K562 (cell line): ENCODE results near the gene TRAF3IP3. TPM values are rescaled to one million over a fixed set of nuclear protein-coding genes. Genes with fewer than 3 reads are reported as not detected.

Experiments
- ATAC-seq: fragments of 200-7000 bp; cut with Tn5 transposase; 3 replicates; pipeline ENCODE4 v1.9.1; 2020; ENCODE audit warnings: moderate library complexity
- BruUV-seq: library from RNA; stranded (reverse); fragments of 400-500 nt; replicated peaks from 2 replicates; lab custom pipeline; 2021; lab: Mats Ljungman, UMichigan
- CTCF ChIA-PET: fragments of 300-600 bp; formaldehyde crosslinking; extraction: SDS; loops from one replicate; lab custom pipeline; 2021; ENCODE audit warnings: low intra/inter-chr PET ratio; lab: Yijun Ruan, JAX
- POLR2A ChIA-PET: fragments of 300-600, 350-650 bp; sonication (Branson Sonifier 250); formaldehyde crosslinking; extraction: SDS; loops from one replicate; lab custom pipeline; 2021; ENCODE audit warnings: antibody characterized with exemption, inconsistent platforms; lab: Yijun Ruan, JAX
- DNase-seq, 4 experiments: peaks; one replicate each; pipeline versions ENCODE4 v3.0.0 to v3.0.0-alpha.2; 2011 to 2018; ENCODE audit warnings: low spot score in 3 of 4, mixed read lengths in 3 of 4; ENCODE audit errors: extremely low read depth in 1 of 4
- FAIRE-seq: peaks from 2 replicates; lab custom pipeline; 2011; peaks lifted over from hg19 to GRCh38; lab: Jason Lieb, UNC
- H2AFZ ChIP-seq: 2 replicates; pipeline ENCODE4 v1.6.0; 2011; ENCODE audit warnings: low read depth, low read length, control low read depth, inconsistent platforms
- H3K27ac ChIP-seq: fragments of 200-600 bp; 3 replicates; pipeline ENCODE4 v1.8.0; 2011; ENCODE audit warnings: low read depth, mild to moderate bottlenecking, control low read depth, inconsistent platforms, low read length, moderate library complexity, mixed read lengths; ENCODE audit errors: extremely low read depth
- H3K27me3 ChIP-seq, 2 experiments: fragments of 300-600 bp in 1 of 2; 2 replicates in 1 of 2; 3 replicates in 1 of 2; pipeline versions ENCODE4 v1.6.0 to v1.8.0; 2011; ENCODE audit warnings: inconsistent platforms in 2 of 2, low read length in 2 of 2, mild to moderate bottlenecking in 1 of 2, mixed read lengths in 1 of 2, moderate library complexity in 1 of 2; ENCODE audit not compliant: control insufficient read depth in 2 of 2, insufficient read depth in 2 of 2
- H3K36me3 ChIP-seq: fragments of 300-600 bp; 3 replicates; pipeline ENCODE4 v1.8.0; 2011; ENCODE audit warnings: mild to moderate bottlenecking, low read length, inconsistent platforms; ENCODE audit not compliant: control insufficient read depth, insufficient read depth
- H3K4me1 ChIP-seq, 2 experiments: fragments of 200-600 bp in 1 of 2; replicated peaks in 1 of 2; 2 replicates in 1 of 2; 3 replicates in 1 of 2; pipeline versions ENCODE4 v1.5.1 to v1.8.0; 2011; ENCODE audit warnings: inconsistent platforms in 2 of 2, low read length in 2 of 2, mild to moderate bottlenecking in 1 of 2, mixed read lengths in 1 of 2, moderate library complexity in 1 of 2; ENCODE audit not compliant: control insufficient read depth in 2 of 2, insufficient read depth in 2 of 2
- H3K4me2 ChIP-seq: 2 replicates; pipeline ENCODE4 v1.6.1; 2011; ENCODE audit warnings: low read length, control low read depth, inconsistent platforms, mixed read lengths; ENCODE audit not compliant: insufficient read depth
- H3K4me3 ChIP-seq: fragments of 200-600 bp; sonication (generic), shearing (Covaris generic); 2 replicates; pipeline ENCODE4 v1.5.1; 2016; ENCODE audit warnings: control low read depth, inconsistent platforms
- H3K79me2 ChIP-seq: fragments of 200-600 bp; 3 replicates; pipeline ENCODE4 v1.8.0; 2011; ENCODE audit warnings: low read length, inconsistent platforms; ENCODE audit not compliant: control insufficient read depth, insufficient read depth
- H3K9ac ChIP-seq, 2 experiments: 2 replicates each; pipeline versions ENCODE4 v1.6.0 to v1.6.1; 2011; ENCODE audit warnings: low read depth in 2 of 2, low read length in 2 of 2, control low read depth in 1 of 2, inconsistent platforms in 1 of 2, mild to moderate bottlenecking in 1 of 2, mixed read lengths in 1 of 2; ENCODE audit not compliant: insufficient read depth in 1 of 2
- H3K9me1 ChIP-seq: one replicate; pipeline ENCODE4 v1.6.0; 2011; ENCODE audit warnings: inconsistent platforms, mild to moderate bottlenecking, low read length, moderate library complexity; ENCODE audit not compliant: control insufficient read depth, insufficient read depth
- H3K9me3 ChIP-seq: replicated peaks from 2 replicates; pipeline ENCODE4 v1.5.1; 2011; ENCODE audit warnings: low read depth, low read length, inconsistent platforms; ENCODE audit not compliant: control insufficient read depth, insufficient read depth
- H4K20me1 ChIP-seq: replicated peaks from 2 replicates; pipeline ENCODE4 v1.6.1; 2011; ENCODE audit warnings: low read length, inconsistent platforms, mixed read lengths; ENCODE audit not compliant: control insufficient read depth, insufficient read depth
- BCOR ChIP-seq: fragments of 450-650 bp; IDR thresholded peaks from 2 replicates; pipeline ENCODE4 v1.6.1; 2016
- BRD4 ChIP-seq: fragments of 200-600 bp; sonication (generic); IDR thresholded peaks from 2 replicates; pipeline ENCODE4 v1.6.1; 2017; ENCODE audit warnings: inconsistent platforms
- CBX2 ChIP-seq: fragments of 200-600 bp; sonication (generic); IDR thresholded peaks from one replicate; pipeline ENCODE4 v1.6.1; 2012; ENCODE audit warnings: mild to moderate bottlenecking, low read length, inconsistent platforms; ENCODE audit not compliant: insufficient read depth, poor library complexity, severe bottlenecking
- CREM ChIP-seq: IDR thresholded peaks from 2 replicates; pipeline ENCODE4 v1.6.1; 2014; ENCODE audit warnings: antibody characterized with exemption, low read depth
- FOXK2 ChIP-seq, 2 experiments: fragments of 450-650 bp; IDR thresholded peaks in 1 of 2; conservative IDR thresholded peaks in 1 of 2; 2 replicates each; pipeline ENCODE4 v1.6.1; 2016; ENCODE audit warnings: low read depth in 2 of 2, mild to moderate bottlenecking in 1 of 2
- HCFC1 ChIP-seq: IDR thresholded peaks from 2 replicates; pipeline ENCODE4 v1.6.1; 2012; ENCODE audit warnings: low read depth, low read length, improper control_type of control experiment
- HDAC2 ChIP-seq: fragments of 450-650 bp; IDR thresholded peaks from 2 replicates; pipeline ENCODE4 v1.6.1; 2016; ENCODE audit warnings: mild to moderate bottlenecking
- KDM4B ChIP-seq, 2 experiments: fragments of 450-650 bp in 1 of 2; sonication (generic) in 1 of 2; IDR thresholded peaks; 2 replicates each; pipeline ENCODE4 v1.6.1; 2016 to 2017; ENCODE audit warnings: borderline replicate concordance in 2 of 2, antibody characterized with exemption in 1 of 2, low read depth in 1 of 2, mild to moderate bottlenecking in 1 of 2
- NFE2 ChIP-seq: IDR thresholded peaks from 2 replicates; pipeline ENCODE4 v1.6.1; 2014; ENCODE audit warnings: antibody characterized with exemption, low read depth
- SMAD1 ChIP-seq: fragments of 150-350 bp; IDR thresholded peaks from 2 replicates; pipeline ENCODE4 v1.6.1; 2014; ENCODE audit warnings: low read length, low read depth; ENCODE audit not compliant: partially characterized antibody
- SMC3 ChIP-seq: conservative IDR thresholded peaks from 2 replicates; pipeline ENCODE4 v1.6.1; 2011; ENCODE audit warnings: low read depth, low read length, improper control_type of control experiment; ENCODE audit not compliant: insufficient read depth
- SNIP1 ChIP-seq: fragments of 450-650 bp; IDR thresholded peaks from 2 replicates; pipeline ENCODE4 v1.7.1; 2017; ENCODE audit warnings: low read depth, mild to moderate bottlenecking
- TARDBP ChIP-seq: fragments of 450-650 bp; IDR thresholded peaks from 2 replicates; pipeline ENCODE4 v1.6.1; 2016
- TCFL5 ChIP-seq: fragments of 250-450 bp; sonication (Bioruptor Pico); conservative IDR thresholded peaks from 2 replicates; pipeline ENCODE4 v1.6.1; 2021; ENCODE audit warnings: mild to moderate bottlenecking, moderate library complexity, matching md5 sums
- TEAD4 ChIP-seq, 2 experiments: sonication (generic) in 1 of 2; formaldehyde crosslinking in 1 of 2; IDR thresholded peaks; 2 replicates each; pipeline versions ENCODE4 v1.6.1 to v1.8.0; 2012 to 2022; ENCODE audit warnings: borderline replicate concordance in 1 of 2, inconsistent platforms in 1 of 2, low read length in 1 of 2, mild to moderate bottlenecking in 1 of 2, missing genetic modification reagents in 1 of 2
- ZNF253 ChIP-seq: fragments of 250-450 bp; sonication (Bioruptor Pico); conservative IDR thresholded peaks from 2 replicates; pipeline ENCODE4 v1.6.1; 2021; ENCODE audit warnings: mild to moderate bottlenecking
- ZNF384 ChIP-seq: IDR thresholded peaks from 2 replicates; pipeline ENCODE4 v1.6.1; 2012; ENCODE audit warnings: low read depth, low read length, improper control_type of control experiment
- WGBS: fragments of 100-300 bp; shearing (Covaris generic); methylation state at CpG from one replicate; pipeline ENCODE4 v1.1.6; 2016; ENCODE audit warnings: low coverage, mixed read lengths; ENCODE audit not compliant: insufficient coverage; ENCODE audit errors: missing lambda C conversion rate; 5-methylcytosine and 5-hydroxymethylcytosine counted together
- in situ Hi-C: fragments of 300-500 bp; cut with MboI; formaldehyde crosslinking; loops from 4 replicates; pipeline ENCODE4 v1.15.0; 2018; ENCODE audit warnings: inconsistent platforms, mixed read lengths
- intact Hi-C: fragments of 100-400 bp; cut with micrococcal nuclease; formaldehyde crosslinking; loops from 2 replicates; pipeline ENCODE4 v1.14.2; 2022
- polyA plus RNA-seq, 8 experiments: library from polyadenylated mRNA; depleted of rRNA in 4 of 8; stranded (reverse) in 5 of 8; unstranded in 3 of 8; fragments of >200 nt; fragmentation: Nextera tagmentation in 2 of 8; fragmentation: Illumina TruSeq in 1 of 8; extraction: Ambion mirVana in 2 of 8; extraction: Trizol in 1 of 8; gene quantifications; 2 replicates each; pipeline versions ENCODE4 v1.2.1 to v1.2.3, GENCODE V29; 2011 to 2014; ENCODE audit warnings: inconsistent platforms in 1 of 8, missing spikeins in 1 of 8
- total RNA-seq, 7 experiments: library from RNA; depleted of rRNA in 6 of 7; stranded (reverse); fragments of >200 nt in 6 of 7; fragmentation: Illumina TruSeq in 2 of 7; extraction: Trizol in 2 of 7; gene quantifications; 2 replicates each; pipeline versions ENCODE4 v1.2.1 to v1.2.3, GENCODE V29; 2011 to 2021; ENCODE audit warnings: low replicate concordance in 1 of 7
- TF ChIP-seq, protein P1 (sequence below): fragments of 250-450 bp; sonication (Bioruptor Pico); IDR thresholded peaks from 2 replicates; pipeline ENCODE4 v1.9.0; 2021; ENCODE audit warnings: mild to moderate bottlenecking
- TF ChIP-seq, protein P2 (sequence below): fragments of 450-650 bp; IDR thresholded peaks from one replicate; pipeline ENCODE4 v1.6.1; 2018; ENCODE audit warnings: mild to moderate bottlenecking, moderate library complexity; ENCODE audit not compliant: partially characterized antibody

Gene TRAF3IP3
- total and polyA plus RNA-seq, 9 of the 15 experiments (the other 6 are each of a cell fraction or from before 2014, with no cell fraction given), result 0.06 to 1.1 (median 0.31) TPM

DNA sequence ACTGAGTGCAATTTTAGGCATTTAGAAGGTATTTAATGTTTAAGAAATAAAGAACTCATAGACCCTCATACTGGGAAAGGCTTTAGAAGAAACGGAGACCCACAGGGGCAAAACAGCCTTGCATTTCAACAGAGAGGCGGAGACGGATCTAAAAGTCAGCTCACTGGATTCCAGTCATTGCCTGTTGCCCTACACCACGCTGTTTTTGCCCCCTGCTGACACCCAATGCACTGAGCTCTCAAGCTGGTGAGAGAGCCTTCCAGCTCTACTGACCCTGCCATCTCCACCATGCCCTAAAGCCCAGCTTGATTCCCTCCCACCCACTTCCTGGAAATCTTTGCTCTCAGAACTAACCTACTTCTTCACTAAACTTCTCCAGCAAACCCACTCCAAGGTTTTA, 7.2 kb upstream of the TRAF3IP3 start:
- ChIA-PET POLR2A (interaction anchor here (1.0 to 1.1 kb wide), 2 partner anchors 12 to 66 kb away, joined by 3 to 4 read pairs; no protein-coding TSS in a partner anchor), CTCF (interaction anchor here (0.6 to 3.2 kb wide), 6 partner anchors 56 to 178 kb away, joined by 3 to 22 read pairs (median 6); no protein-coding TSS in a partner anchor)
- Histone ChIP-seq H2AFZ (no peak overlapping the region), H3K36me3 (no peaks in the 10 kb centered on the region), H3K4me3 (no peak overlapping the region), H3K79me2 (no peaks in the 10 kb centered on the region), H4K20me1 (no peaks in the 10 kb centered on the region), H3K4me2 (no peak overlapping the region), H3K27ac (no peak overlapping the region), H3K9me3 (no peaks in the 10 kb centered on the region), H3K9me1 (no peaks in the 10 kb centered on the region), H3K27me3 (peaks cover 12 to 13% of the 10 kb centered on the region in 2 experiments), H3K4me1 (peaks cover 5 to 7% of the 10 kb centered on the region in 2 experiments; a peak in 4 of 5 replicates), H3K9ac (no peak overlapping the region)
- no peak for DNase-seq
- in situ Hi-C loops, result no loop called here
- 7% methylated on average over 4 of the region's 4 CpGs for WGBS
- intact Hi-C loops, result loop anchor here (1.0 to 10.0 kb wide), 2 partner anchors 101 to 144 kb away; no protein-coding TSS in a partner anchor
- ATAC-seq, result no peak
- no peak for FAIRE-seq
- no peak for TF ChIP-seq TEAD4 (IDR thresholded peaks at IDR 0.05; ENCODE audit: low read length)
- TF ChIP-seq TEAD4 (CRISPR knock-in tag; IDR thresholded peaks at IDR 0.05; ENCODE audit: borderline replicate concordance), result no peak
- no peak for TF ChIP-seq BRD4
- TF ChIP-seq KDM4B (IDR thresholded peaks at IDR 0.05; ENCODE audit: borderline replicate concordance in 2 of 2, low read depth in 1 of 2), result no peak
- TF ChIP-seq, protein P1, sequence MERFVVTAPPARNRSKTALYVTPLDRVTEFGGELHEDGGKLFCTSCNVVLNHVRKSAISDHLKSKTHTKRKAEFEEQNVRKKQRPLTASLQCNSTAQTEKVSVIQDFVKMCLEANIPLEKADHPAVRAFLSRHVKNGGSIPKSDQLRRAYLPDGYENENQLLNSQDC (CRISPR knock-in tag), result no peak
- no peak for TF ChIP-seq FOXK2 (conservative IDR thresholded peaks at IDR 0.05 in 1 of 2, IDR thresholded peaks at IDR 0.05 in 1 of 2; ENCODE audit: low read depth in 2 of 2)
- no peak for TF ChIP-seq ZNF253 (CRISPR knock-in tag)
- no peak for TF ChIP-seq SNIP1
- no peak for TF ChIP-seq BCOR
- no peak for TF ChIP-seq TARDBP
- no peak for TF ChIP-seq TCFL5
- TF ChIP-seq SMAD1, result no peak
- no peak for TF ChIP-seq CBX2
- no peak for TF ChIP-seq CREM
- TF ChIP-seq, protein P2, sequence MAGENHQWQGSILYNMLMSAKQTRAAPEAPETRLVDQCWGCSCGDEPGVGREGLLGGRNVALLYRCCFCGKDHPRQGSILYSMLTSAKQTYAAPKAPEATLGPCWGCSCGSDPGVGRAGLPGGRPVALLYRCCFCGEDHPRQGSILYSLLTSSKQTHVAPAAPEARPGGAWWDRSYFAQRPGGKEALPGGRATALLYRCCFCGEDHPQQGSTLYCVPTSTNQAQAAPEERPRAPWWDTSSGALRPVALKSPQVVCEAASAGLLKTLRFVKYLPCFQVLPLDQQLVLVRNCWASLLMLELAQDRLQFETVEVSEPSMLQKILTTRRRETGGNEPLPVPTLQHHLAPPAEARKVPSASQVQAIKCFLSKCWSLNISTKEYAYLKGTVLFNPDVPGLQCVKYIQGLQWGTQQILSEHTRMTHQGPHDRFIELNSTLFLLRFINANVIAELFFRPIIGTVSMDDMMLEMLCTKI, result no peak
- no peak for TF ChIP-seq HDAC2
- no peak for TF ChIP-seq HCFC1
- no peak for TF ChIP-seq SMC3
- TF ChIP-seq NFE2, result no peak
- no peak for TF ChIP-seq ZNF384
- TF ChIP-seq, all 486 proteins: peak for 0
- BruUV-seq, result no TSS peak
